NCI-H2107 (cell line): ENCODE data around the gene IL10.
"Not testable (repeated sequence)": the region's sequence is repeated elsewhere in the genome, so short reads cannot be mapped to it uniquely, and the experiment has no call there.

ENCODE experiments used
- DNase-seq: peaks from one replicate; lab custom pipeline; 2025; lab: John Stamatoyannopoulos, UW

IL10 gene

GRCh38 chr1:206793620-206794019 lies 21.3 kb upstream of the IL10 start:
- DNase-seq: no peak

- no peak for DNase-seq
These were observed 20.8 kb upstream of the IL10 start for GRCh38 chr1:206792939-206793607.

DNA sequence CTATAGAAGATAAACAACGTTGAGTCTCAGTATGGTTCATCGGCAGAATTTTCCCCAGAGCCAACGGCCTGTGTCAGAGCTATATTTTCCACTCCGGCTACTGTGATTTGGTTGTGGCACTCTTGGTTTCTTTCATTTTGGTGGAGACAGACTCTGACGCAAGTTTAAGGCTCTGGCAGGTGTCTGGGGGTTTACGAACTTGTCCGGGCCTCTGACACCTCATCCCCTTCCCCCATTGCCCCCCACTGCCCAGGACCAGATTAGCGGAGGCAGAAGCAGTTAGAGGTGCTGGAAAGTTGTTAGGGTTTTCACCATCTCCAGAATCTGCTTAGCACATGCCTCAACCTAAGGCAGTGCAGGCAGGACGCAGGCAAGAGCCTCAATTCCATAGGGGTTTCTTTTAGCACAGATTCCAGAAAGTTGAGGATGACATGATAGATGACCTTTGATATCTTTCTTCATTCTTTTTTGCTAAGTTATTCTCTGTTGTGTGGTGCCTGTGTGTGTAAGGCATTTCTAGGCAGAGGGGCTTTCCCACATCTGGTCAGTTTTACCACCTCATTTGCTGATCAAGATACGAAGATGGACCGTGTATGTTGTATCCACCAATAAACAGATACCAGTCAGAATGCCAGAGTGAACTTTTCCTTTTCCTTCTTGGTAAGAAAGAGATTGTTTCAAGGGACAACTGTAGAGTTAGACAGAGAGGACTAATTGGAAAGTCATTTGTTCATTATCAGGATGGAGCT lies 18.4 kb upstream of the IL10 start:
- DNase-seq: no peak

DNA sequence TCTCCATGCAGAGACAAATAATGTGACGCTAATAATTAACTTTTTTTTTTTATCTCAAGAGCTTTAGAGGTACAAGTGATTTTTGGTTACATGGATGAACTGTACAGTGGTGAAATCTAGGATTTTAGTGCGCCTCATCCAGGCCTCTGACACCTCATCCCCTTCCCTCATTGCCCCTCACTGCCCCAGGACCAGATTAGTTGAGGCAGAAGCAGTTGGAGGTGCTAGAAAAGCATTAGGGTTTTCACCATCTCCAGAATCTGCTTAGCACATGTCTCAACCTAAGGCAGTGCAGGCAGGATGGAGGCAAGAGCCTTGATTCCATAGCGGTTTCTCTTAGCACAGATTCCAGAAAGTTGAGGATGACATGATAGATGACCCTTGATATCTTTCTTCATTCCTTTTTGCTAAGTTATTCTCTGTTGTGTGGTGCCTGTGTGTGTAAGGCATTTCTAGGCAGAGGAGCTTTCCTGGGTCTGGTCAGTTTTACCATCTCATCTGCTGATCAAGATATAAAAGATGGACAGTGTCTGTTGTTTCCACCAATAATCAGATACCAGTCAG lies 16.3 kb upstream of the IL10 start:
- DNase-seq: no peak

- DNase-seq: no peak
These were observed 15.6 kb upstream of the IL10 start for GRCh38 chr1:206787891-206788290.

DNA sequence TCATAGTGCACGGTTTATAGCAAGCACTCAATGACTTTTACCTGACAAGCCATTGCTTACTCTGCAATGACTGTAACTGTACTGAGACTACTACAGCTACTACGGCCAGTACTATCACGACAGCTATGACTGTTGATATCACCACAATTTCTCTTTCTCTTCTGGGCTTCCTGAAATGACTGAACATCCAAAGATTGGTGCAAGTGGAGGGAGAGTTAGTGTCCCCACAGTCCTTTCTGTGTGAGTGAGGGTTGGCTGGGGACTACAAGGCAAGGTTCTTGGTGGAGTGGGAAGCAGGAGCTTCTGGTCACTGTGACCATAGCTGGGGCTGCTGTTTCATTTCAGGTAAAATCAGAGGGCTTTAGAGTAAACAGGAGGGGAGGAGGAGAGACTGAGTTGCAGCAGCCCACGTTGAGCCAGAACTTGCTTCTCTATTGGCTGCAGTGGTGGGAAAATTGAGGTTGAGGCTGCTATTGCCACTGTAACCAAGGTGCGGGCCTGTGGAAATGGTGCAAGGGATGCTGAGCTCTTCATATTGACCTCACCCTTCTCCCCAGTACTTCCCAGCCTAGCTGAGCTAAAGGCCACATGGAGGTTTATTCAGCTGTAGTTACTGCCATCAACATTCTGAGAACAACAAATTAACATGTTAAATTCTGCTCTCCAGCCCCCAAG lies 14.1 kb upstream of the IL10 start:
- no peak for DNase-seq

DNA sequence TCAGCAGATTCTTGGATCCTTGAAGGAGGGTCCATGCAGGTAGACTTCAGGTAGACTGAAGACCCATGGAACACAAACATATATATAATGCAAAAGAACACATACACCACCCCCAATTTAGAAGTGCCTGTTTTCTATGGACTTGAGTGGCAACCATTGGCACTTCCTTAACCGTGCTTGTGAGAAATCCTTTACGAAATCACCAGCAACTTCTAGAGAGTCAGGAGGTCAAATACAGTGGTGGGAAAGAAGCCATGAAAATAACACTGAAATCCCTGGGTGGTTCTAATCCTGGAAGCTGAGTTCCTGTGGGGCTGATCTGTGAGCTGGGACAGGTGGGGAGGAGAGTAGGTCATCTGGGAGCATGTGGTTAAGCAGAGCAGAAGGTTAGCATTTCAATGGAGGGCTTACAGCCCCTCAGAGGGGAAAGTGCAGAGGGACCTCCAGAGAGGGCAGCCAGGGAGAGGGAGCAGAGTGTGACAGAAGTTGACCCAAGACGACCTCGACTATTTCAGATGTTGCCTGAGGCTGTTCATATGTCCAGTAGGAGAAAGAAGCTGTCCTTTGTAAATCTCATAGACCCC lies 13.0 kb upstream of the IL10 start:
- DNase-seq: no peak

GRCh38 chr1:206784471-206784903 lies 12.2 kb upstream of the IL10 start:
- no peak for DNase-seq

DNA sequence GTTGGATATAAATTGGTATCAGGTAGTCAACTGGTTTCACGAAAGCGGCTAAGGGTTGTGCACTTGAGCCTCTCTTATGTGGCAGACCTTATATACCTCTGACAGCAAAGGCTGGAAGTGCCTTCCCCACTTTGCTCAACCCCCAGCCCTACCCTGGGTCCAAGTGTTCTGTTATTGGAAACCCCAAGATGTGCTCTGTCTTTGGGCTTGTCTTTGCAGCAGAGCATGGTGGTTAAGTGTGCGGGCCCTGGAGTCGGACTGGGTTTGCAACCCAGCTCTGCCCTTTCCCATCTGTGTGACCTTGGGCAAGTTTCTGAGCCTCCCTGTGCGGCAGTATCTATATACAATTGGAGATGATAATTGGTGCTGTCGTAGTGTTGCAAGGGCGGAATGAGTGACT lies 11.2 kb upstream of the IL10 start:
- DNase-seq: no peak

- no peak for DNase-seq
These were observed 10.2 kb upstream of the IL10 start for GRCh38 chr1:206782448-206782847.

- no peak for DNase-seq
These were observed 7.3 kb upstream of the IL10 start for GRCh38 chr1:206779638-206780037.

- DNase-seq: not testable (repeated sequence)
These were observed 6.6 kb upstream of the IL10 start for GRCh38 chr1:206778911-206779310.

- no peak for DNase-seq
These were observed 5.7 kb upstream of the IL10 start for GRCh38 chr1:206778031-206778430.

DNA sequence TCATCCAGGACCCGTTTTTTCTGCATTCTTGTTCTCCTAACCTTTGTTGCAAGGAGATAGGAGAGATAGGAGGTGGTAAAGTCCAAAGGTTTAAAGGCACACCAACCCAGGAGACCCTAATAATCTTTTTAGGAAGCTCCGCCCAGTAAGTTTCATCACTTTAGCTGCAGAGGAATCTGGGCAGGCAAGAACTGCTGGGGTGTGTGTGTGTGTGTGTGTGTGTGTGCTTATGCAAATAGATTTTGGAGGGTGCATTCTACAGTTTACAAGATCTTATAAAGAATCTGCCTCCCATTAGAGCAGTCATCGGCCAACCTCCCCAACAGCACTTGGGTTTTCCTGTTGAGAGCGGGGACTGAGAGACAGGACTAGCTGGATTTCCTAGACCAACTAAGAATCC lies 3.9 kb upstream of the IL10 start:
- DNase-seq: no peak

DNA sequence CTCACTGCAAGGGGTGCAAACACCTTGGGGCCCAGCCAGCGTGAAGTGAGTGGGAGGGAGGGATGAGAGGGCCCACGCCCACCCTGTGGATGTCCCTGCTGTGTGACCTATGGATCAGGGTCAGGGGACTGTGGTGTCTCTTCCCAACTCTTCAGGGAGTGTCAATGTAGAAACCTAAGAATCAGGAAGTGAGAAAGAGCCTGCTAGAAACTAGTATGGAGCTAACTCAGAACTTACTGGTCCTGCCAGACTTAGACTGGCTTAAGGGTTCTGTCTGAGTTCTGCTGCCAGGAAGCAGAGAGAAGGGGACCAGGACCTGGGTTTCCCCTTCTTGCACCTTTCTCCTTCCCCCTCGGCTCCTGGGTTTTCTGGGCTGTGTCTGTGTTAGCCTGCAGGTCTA lies 1.8 kb upstream of the IL10 start:
- no peak for DNase-seq

DNA sequence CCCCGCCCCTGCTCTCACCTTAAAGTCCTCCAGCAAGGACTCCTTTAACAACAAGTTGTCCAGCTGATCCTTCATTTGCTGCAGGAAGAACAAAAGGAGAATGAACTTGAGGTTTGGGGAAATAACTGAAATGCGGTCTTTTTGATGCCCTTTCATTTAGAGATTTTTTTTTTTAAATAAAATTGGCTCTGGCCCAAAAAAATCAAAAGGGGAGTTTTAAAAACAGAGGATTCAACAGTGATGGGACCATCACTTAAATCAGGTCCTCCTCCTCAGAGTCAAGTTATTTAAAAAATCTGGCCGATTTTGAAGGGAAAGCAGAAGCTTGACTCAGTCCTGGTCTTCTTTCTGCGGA lies 979 bp downstream of the IL10 start:
- DNase-seq: no peak

- no peak for DNase-seq
These were observed 1.6 kb downstream of the IL10 start, which contains the start of gene IL19 for GRCh38 chr1:206770531-206771337. Gene IL19, plus strand, starts transcription at chr1:206770773. Its CDS starts 65,890 bp downstream, at chr1:206836663.

DNA sequence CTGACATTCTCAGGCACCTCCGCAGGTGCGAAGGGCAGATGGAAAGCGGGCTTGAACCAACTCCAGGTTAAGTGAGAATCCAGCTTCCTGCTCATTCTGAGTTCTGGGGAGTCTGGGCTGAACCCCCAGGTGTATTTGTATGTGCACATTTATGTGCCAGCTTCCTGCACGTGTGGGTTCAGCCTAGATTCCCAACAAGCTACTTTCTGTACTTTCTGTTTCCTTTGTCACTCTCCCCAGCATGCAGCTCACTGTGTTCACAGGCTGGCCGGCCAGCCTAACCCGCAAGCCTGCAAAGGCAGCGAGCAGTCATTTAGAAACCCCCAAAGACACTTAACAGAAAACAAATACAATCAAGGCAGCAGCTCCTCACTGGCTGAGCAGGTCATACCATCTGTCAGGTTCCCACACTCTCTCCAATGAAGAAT lies 3.0 kb downstream of the IL10 start:
- DNase-seq: no peak

GRCh38 chr1:206768472-206769303 lies 3.6 kb downstream of the IL10 start:
- no peak for DNase-seq

- DNase-seq: no peak
These were observed 5.9 kb downstream of the IL10 start for GRCh38 chr1:206766251-206766856.
